Subcutaneous abdominal adipose tissue (tissue), 5 donors: ENCODE data around the gene KIF3C.
"Not testable (repeated sequence)": the region's sequence is repeated elsewhere in the genome, so short reads cannot be mapped to it uniquely, and the experiment has no call there.

Experiments
- H3K27ac ChIP-seq: one replicate; pipeline ENCODE4 v1.7.0; 2013; ENCODE audit warnings: low read depth, mild to moderate bottlenecking, inconsistent platforms, low read length, moderate library complexity
- H3K27me3 ChIP-seq, 5 donors: one replicate each; pipeline ENCODE4 v1.7.0; 2013; ENCODE audit warnings: low read length in 5 of 5, inconsistent platforms in 1 of 5; ENCODE audit not compliant: control insufficient read depth in 5 of 5, insufficient read depth in 4 of 5
- H3K36me3 ChIP-seq, 5 donors: one replicate each; pipeline ENCODE4 v1.7.0; 2013; ENCODE audit warnings: low read length in 5 of 5; ENCODE audit not compliant: control insufficient read depth in 5 of 5, insufficient read depth in 5 of 5
- H3K4me1 ChIP-seq, 5 donors: one replicate each; pipeline ENCODE4 v1.7.0; 2013; ENCODE audit warnings: low read length in 5 of 5, mild to moderate bottlenecking in 3 of 5, moderate library complexity in 1 of 5; ENCODE audit not compliant: control insufficient read depth in 5 of 5, insufficient read depth in 5 of 5
- H3K4me3 ChIP-seq, 5 donors: one replicate each; pipeline ENCODE4 v1.7.0; 2013; ENCODE audit warnings: low read length in 5 of 5, low read depth in 1 of 5
- H3K9ac ChIP-seq, 5 donors: one replicate each; pipeline ENCODE4 v1.7.0; 2013; ENCODE audit warnings: low read length in 5 of 5, mild to moderate bottlenecking in 4 of 5, moderate library complexity in 3 of 5
- H3K9me3 ChIP-seq, 5 donors: one replicate each; pipeline ENCODE4 v1.7.0; 2013; ENCODE audit warnings: low read length in 5 of 5; ENCODE audit not compliant: control insufficient read depth in 5 of 5
- donor health status: healthy.
- donor health status: healthy.
- donor health status: healthy.
- donor health status: healthy.
- donor health status: healthy.

The KIF3C gene

GRCh38 chr2:25982273-25982967 is at the start of gene KIF3C:
Gene KIF3C, minus strand, starts transcription at chr2:25982497. Its CDS starts 580 bp downstream, at chr2:25981917.
- Histone ChIP-seq H3K36me3 (no peaks in the 10 kb centered on the region), H3K4me1 (peaks cover 0 to 22% (median 15%) of the 10 kb centered on the region in 5 donors), H3K27ac (no peak within 1 kb of the TSS), H3K9me3 (no peaks in the 10 kb centered on the region), H3K27me3 (no peaks in the 10 kb centered on the region), H3K9ac (peak within 1 kb of the TSS in 4 of 5 donors; percentile 40 to 78 (median 70)), H3K4me3 (peak within 1 kb of the TSS; percentile 54 to 92 (median 77))

- H3K27ac ChIP-seq, H3K4me1 ChIP-seq, H3K4me3 ChIP-seq, H3K9me3 ChIP-seq, H3K27me3 ChIP-seq, H3K9ac ChIP-seq, H3K36me3 ChIP-seq: not testable (repeated sequence)
These were observed 45.8 kb upstream of the KIF3C start for GRCh38 chr2:26028083-26028482.

- Histone ChIP-seq H3K27ac (no peak overlapping the region), H3K9me3 (peaks cover 0 to 3% (median 0%) of the 10 kb centered on the region in 5 donors), H3K4me3 (no peak overlapping the region), H3K27me3 (no peaks in the 10 kb centered on the region), H3K36me3 (no peaks in the 10 kb centered on the region), H3K4me1 (peaks cover 0 to 3% (median 0%) of the 10 kb centered on the region in 5 donors), H3K9ac (no peak overlapping the region)
These were observed 43.2 kb upstream of the KIF3C start for GRCh38 chr2:26025509-26025908.

- Histone ChIP-seq H3K9ac (no peak overlapping the region), H3K27ac (no peak overlapping the region)
These were observed 42.0 kb upstream of the KIF3C start for GRCh38 chr2:26024260-26024659.

GRCh38 chr2:26020231-26020640 is 37.9 kb upstream of the KIF3C start:
- Histone ChIP-seq H3K4me1 (peaks cover 4 to 23% (median 15%) of the 10 kb centered on the region in 5 donors), H3K9ac (no peak overlapping the region), H3K27ac (no peak overlapping the region), H3K9me3 (peaks cover 0 to 3% (median 0%) of the 10 kb centered on the region in 5 donors), H3K36me3 (no peaks in the 10 kb centered on the region), H3K4me3 (no peak overlapping the region), H3K27me3 (no peaks in the 10 kb centered on the region)

More at GRCh38 chr2:26024260-26024659, 42.0 kb upstream of the KIF3C start:
- Histone ChIP-seq H3K9me3 (peaks cover 0 to 3% (median 0%) of the 10 kb centered on the region in 5 donors), H3K4me3 (no peak overlapping the region), H3K4me1 (peaks cover 0 to 3% (median 0%) of the 10 kb centered on the region in 5 donors), H3K36me3 (no peaks in the 10 kb centered on the region), H3K27me3 (no peaks in the 10 kb centered on the region)

- H3K27me3 ChIP-seq: no peaks in the 10 kb centered on the region
- H3K4me3 ChIP-seq: no peak overlapping the region
- H3K9me3 ChIP-seq: no peaks in the 10 kb centered on the region
- peaks cover 4 to 23% (median 15%) of the 10 kb centered on the region in 5 donors for H3K4me1 ChIP-seq
- no peak overlapping the region for H3K9ac ChIP-seq
- H3K27ac ChIP-seq: no peak overlapping the region
- no peaks in the 10 kb centered on the region for H3K36me3 ChIP-seq
These were observed 36.1 kb upstream of the KIF3C start for GRCh38 chr2:26018184-26019055.

GRCh38 chr2:26017464-26018183 is 35.3 kb upstream of the KIF3C start:
- H3K27ac ChIP-seq: no peak overlapping the region
- H3K4me3 ChIP-seq: no peak overlapping the region
- H3K27me3 ChIP-seq: peaks cover 0 to 2% (median 0%) of the 10 kb centered on the region in 5 donors
- H3K9me3 ChIP-seq: no peaks in the 10 kb centered on the region
- H3K9ac ChIP-seq: no peak overlapping the region
- peaks cover 6 to 24% (median 15%) of the 10 kb centered on the region in 5 donors for H3K4me1 ChIP-seq
- no peaks in the 10 kb centered on the region for H3K36me3 ChIP-seq

GRCh38 chr2:26016706-26017045 is 34.4 kb upstream of the KIF3C start:
- H3K4me3 ChIP-seq, H3K9me3 ChIP-seq, H3K36me3 ChIP-seq, H3K27me3 ChIP-seq: not testable (repeated sequence)
- H3K27ac ChIP-seq: peak overlapping the region; percentile 53
- peaks cover 9 to 33% (median 23%) of the 10 kb centered on the region in 5 donors for H3K4me1 ChIP-seq
- peak overlapping the region in 2 of 5 donors; percentile 42 to 77 for H3K9ac ChIP-seq

- no peaks in the 10 kb centered on the region for H3K36me3 ChIP-seq
- no peak overlapping the region for H3K4me3 ChIP-seq
- H3K27me3 ChIP-seq: peaks cover 0 to 5% (median 0%) of the 10 kb centered on the region in 5 donors
- H3K9ac ChIP-seq: peak overlapping the region in 3 of 5 donors; percentile 39 to 77 (median 42)
- peaks cover 9 to 38% (median 25%) of the 10 kb centered on the region in 5 donors for H3K4me1 ChIP-seq
- H3K9me3 ChIP-seq: no peaks in the 10 kb centered on the region
- peak overlapping the region; percentile 53 for H3K27ac ChIP-seq
These were observed 33.9 kb upstream of the KIF3C start for GRCh38 chr2:26016012-26016705.
